GM18861 (cell line): ENCODE data around the gene ZNF44.
"Not testable (repeated sequence)": the region's sequence is repeated elsewhere in the genome, so short reads cannot be mapped to it uniquely, and the experiment has no call there.

Experiments used
- ATAC-seq: cut with Tn5 transposase; IDR thresholded peaks from one replicate; pipeline ENCODE4 v1.9.1; 2021; ENCODE audit not compliant: unreplicated experiment

Gene ZNF44

GRCh38 chr19:12294249-12295158 is at the start of gene ZNF44:
Gene ZNF44, minus strand, starts transcription at chr19:12294883. Its CDS starts 189 bp downstream, at chr19:12294694.
- peak; percentile 81 for ATAC-seq

GRCh38 chr19:12333162-12334159 is 38.8 kb upstream of the ZNF44 start, which contains the start of gene ZNF563:
Gene ZNF563, minus strand, starts transcription at chr19:12333633. Its CDS starts 151 bp downstream, at chr19:12333482.
- peak; percentile 73 for ATAC-seq

- peak; percentile 31 for ATAC-seq
Measured at GRCh38 chr19:12331211-12331941, 36.7 kb upstream of the ZNF44 start.

- no peak for ATAC-seq
Measured at GRCh38 chr19:12330340-12330739, 35.7 kb upstream of the ZNF44 start.

- no peak for ATAC-seq
Measured at GRCh38 chr19:12325690-12326089, 31.0 kb upstream of the ZNF44 start.

- ATAC-seq = no peak
Measured at GRCh38 chr19:12318782-12319413, 24.2 kb upstream of the ZNF44 start.

GRCh38 chr19:12314553-12314952 is 19.9 kb upstream of the ZNF44 start:
- ATAC-seq = no peak

GRCh38 chr19:12308891-12309290 is 14.2 kb upstream of the ZNF44 start:
- not testable (repeated sequence) for ATAC-seq

GRCh38 chr19:12295191-12295590 is 508 bp upstream of the ZNF44 start:
- ATAC-seq = no peak

- ATAC-seq = peak; percentile 50
Measured at GRCh38 chr19:12293777-12294248, 870 bp downstream of the ZNF44 start.

- ATAC-seq = no peak
Measured at GRCh38 chr19:12289790-12290065, 5.0 kb downstream of the ZNF44 start.

GRCh38 chr19:12287958-12288500 is 6.7 kb downstream of the ZNF44 start:
- ATAC-seq = no peak

- ATAC-seq = no peak
Measured at GRCh38 chr19:12284631-12285030, 10.1 kb downstream of the ZNF44 start.

GRCh38 chr19:12284226-12284625 is 10.5 kb downstream of the ZNF44 start:
- no peak for ATAC-seq

- no peak for ATAC-seq
Measured at GRCh38 chr19:12278713-12279112, 16.0 kb downstream of the ZNF44 start.

GRCh38 chr19:12272980-12273901 is 21.4 kb downstream of the ZNF44 start:
- no peak for ATAC-seq

GRCh38 chr19:12272386-12272785 is 22.3 kb downstream of the ZNF44 start:
- no peak for ATAC-seq

- no peak for ATAC-seq
Measured at GRCh38 chr19:12270854-12271253, 23.8 kb downstream of the ZNF44 start.
